HG02943 (cell line): ENCODE results near the gene MEAK7.

Experiments used
- ATAC-seq: cut with Tn5 transposase; IDR thresholded peaks from one replicate; pipeline ENCODE4 v1.9.1; 2021; ENCODE audit warnings: mild to moderate bottlenecking, low read depth, moderate library complexity; ENCODE audit not compliant: unreplicated experiment

Gene MEAK7

GRCh38 chr16:84496991-84497390 lies 7.5 kb downstream of the MEAK7 start:
- no peak for ATAC-seq

GRCh38 chr16:84495506-84495905 lies 9.0 kb downstream of the MEAK7 start:
- ATAC-seq, result no peak

GRCh38 chr16:84489131-84489530 lies 15.3 kb downstream of the MEAK7 start:
- no peak for ATAC-seq

GRCh38 chr16:84487358-84487757 lies 17.1 kb downstream of the MEAK7 start:
- ATAC-seq, result no peak

GRCh38 chr16:84486551-84487235 lies 17.8 kb downstream of the MEAK7 start:
- no peak for ATAC-seq

GRCh38 chr16:84486126-84486525 lies 18.3 kb downstream of the MEAK7 start:
- ATAC-seq, result no peak

- no peak for ATAC-seq
Measured at GRCh38 chr16:84485255-84486010, 19.0 kb downstream of the MEAK7 start.

- ATAC-seq, result no peak
Measured at GRCh38 chr16:84484579-84485254, 19.7 kb downstream of the MEAK7 start.

GRCh38 chr16:84483882-84484565 lies 20.4 kb downstream of the MEAK7 start:
- no peak for ATAC-seq

- no peak for ATAC-seq
Measured at GRCh38 chr16:84482951-84483881, 21.2 kb downstream of the MEAK7 start.

- no peak for ATAC-seq
Measured at GRCh38 chr16:84482001-84482891, 22.2 kb downstream of the MEAK7 start.

- ATAC-seq, result no peak
Measured at GRCh38 chr16:84481051-84481735, 23.3 kb downstream of the MEAK7 start.

GRCh38 chr16:84479716-84480450 lies 24.6 kb downstream of the MEAK7 start:
- no peak for ATAC-seq

- no peak for ATAC-seq
Measured at GRCh38 chr16:84478172-84478947, 26.1 kb downstream of the MEAK7 start.

GRCh38 chr16:84477661-84478060 lies 26.8 kb downstream of the MEAK7 start:
- no peak for ATAC-seq

GRCh38 chr16:84476401-84476800 lies 28.1 kb downstream of the MEAK7 start:
- no peak for ATAC-seq
